HCT116 (cell line): Measurements from ENCODE around the gene SLC2A2.

Experiments
- CBX3 ChIP-seq: IDR thresholded peaks from 2 replicates; pipeline ENCODE4 v1.6.1; 2012; ENCODE audit warnings: low read depth
- EZH2 ChIP-seq: fragments of 200-600 bp; sonication (generic); IDR thresholded peaks from 2 replicates; pipeline ENCODE4 v1.6.1; 2017; ENCODE audit warnings: antibody characterized with exemption, mixed run types
- MAX ChIP-seq: IDR thresholded peaks from 2 replicates; pipeline ENCODE4 v1.6.1; 2012
- POLR2A ChIP-seq: IDR thresholded peaks from 2 replicates; pipeline ENCODE4 v1.7.0; 2011; ENCODE audit warnings: borderline replicate concordance; ENCODE audit not compliant: insufficient read depth, insufficient read length; ENCODE audit errors: extremely low read depth
- POLR2AphosphoS5 ChIP-seq: IDR thresholded peaks from 2 replicates; pipeline ENCODE4 v1.6.1; 2011; ENCODE audit warnings: mild to moderate bottlenecking, low read depth, low read length, moderate library complexity
- RAD21 ChIP-seq: IDR thresholded peaks from 2 replicates; pipeline ENCODE4 v1.6.1; 2012; ENCODE audit warnings: low read depth, mild to moderate bottlenecking
- ZFX ChIP-seq: fragments of 450-650 bp; IDR thresholded peaks from 2 replicates; pipeline ENCODE4 v1.6.1; 2017
- ZNF274 ChIP-seq: fragments of 200-500 bp; sonication (Bioruptor generic); IDR thresholded peaks from 2 replicates; pipeline ENCODE4 v1.6.1; 2014; ENCODE audit warnings: mild to moderate bottlenecking, low read depth, low read length, inconsistent platforms
- TF ChIP-seq, protein P1 (sequence below), 3 experiments: fragments of 200-600 bp in 1 of 3; sonication (generic) in 1 of 3; IDR thresholded peaks in 2 of 3; conservative IDR thresholded peaks in 1 of 3; 2 replicates each; pipeline ENCODE4 v1.5.1; 2012 to 2017; ENCODE audit warnings: low read depth in 2 of 3, low read length in 2 of 3, antibody characterized with exemption in 1 of 3, borderline replicate concordance in 1 of 3, control low read depth in 1 of 3, mild to moderate bottlenecking in 1 of 3, mixed read lengths in 1 of 3, mixed run types in 1 of 3, moderate library complexity in 1 of 3; ENCODE audit not compliant: insufficient read depth in 1 of 3

DNA sequence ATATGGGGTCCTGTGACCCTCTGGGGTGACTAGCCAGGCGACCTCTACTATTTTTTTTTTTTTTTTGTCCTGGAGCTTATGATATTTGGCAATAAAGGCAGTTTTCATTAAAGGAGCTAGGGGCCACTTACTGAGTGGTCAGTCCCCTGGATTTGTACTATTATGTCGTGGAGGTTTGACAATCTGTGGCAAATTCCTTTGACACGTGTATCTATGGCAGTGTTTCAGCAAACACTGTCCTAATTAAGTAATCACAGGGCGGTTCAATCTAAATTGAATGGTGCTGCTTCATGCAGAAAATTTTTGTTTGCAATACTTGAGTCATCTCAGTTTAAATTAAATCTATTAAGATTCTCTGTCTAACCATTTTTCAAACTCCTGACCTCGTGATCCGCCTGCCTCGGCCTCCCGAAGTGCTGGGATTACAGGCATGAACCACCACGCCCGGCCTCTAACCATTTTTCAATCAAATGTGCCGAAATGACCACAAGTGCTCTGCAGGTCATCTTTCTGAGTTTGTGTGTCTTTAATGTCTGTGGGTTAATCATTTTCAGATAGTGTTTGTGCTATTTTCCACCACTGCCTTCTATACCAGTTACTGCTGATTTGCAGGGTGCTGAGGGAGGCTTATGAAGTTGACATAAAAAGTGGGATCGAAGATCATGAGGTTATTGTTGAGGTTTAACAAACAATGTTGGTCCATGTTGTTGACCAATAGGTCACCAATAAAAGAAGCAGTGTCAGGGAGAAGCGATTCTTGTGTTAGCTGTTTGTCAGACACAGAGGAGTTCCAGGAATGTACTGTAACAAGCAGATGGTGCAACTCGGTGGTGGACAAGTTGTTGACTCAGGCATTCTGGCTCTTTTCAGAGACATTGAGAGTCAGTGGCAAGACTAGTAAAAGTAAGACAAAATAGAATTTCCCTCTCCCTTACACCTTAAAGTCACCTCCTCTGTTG, 18.6 kb upstream of the SLC2A2 start:
- no peak for TF ChIP-seq MAX
- TF ChIP-seq POLR2A: no peak
- no peak for TF ChIP-seq ZNF274
- TF ChIP-seq CBX3: no peak
- TF ChIP-seq, protein P1, sequence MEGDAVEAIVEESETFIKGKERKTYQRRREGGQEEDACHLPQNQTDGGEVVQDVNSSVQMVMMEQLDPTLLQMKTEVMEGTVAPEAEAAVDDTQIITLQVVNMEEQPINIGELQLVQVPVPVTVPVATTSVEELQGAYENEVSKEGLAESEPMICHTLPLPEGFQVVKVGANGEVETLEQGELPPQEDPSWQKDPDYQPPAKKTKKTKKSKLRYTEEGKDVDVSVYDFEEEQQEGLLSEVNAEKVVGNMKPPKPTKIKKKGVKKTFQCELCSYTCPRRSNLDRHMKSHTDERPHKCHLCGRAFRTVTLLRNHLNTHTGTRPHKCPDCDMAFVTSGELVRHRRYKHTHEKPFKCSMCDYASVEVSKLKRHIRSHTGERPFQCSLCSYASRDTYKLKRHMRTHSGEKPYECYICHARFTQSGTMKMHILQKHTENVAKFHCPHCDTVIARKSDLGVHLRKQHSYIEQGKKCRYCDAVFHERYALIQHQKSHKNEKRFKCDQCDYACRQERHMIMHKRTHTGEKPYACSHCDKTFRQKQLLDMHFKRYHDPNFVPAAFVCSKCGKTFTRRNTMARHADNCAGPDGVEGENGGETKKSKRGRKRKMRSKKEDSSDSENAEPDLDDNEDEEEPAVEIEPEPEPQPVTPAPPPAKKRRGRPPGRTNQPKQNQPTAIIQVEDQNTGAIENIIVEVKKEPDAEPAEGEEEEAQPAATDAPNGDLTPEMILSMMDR (IDR thresholded peaks at IDR 0.05 in 2 of 3, conservative IDR thresholded peaks at IDR 0.05 in 1 of 3; ENCODE audit: borderline replicate concordance in 1 of 3, insufficient read depth in 1 of 3, low read depth in 2 of 3, low read length in 2 of 3): no peak
- TF ChIP-seq RAD21: no peak
- no peak for TF ChIP-seq POLR2AphosphoS5
- TF ChIP-seq EZH2: no peak
- no peak for TF ChIP-seq ZFX
